HepG2 (cell line): ENCODE data around the gene NPPB.

Experiments
- CTCF ChIP-seq: sonication (generic); formaldehyde crosslinking; IDR thresholded peaks from 2 replicates; pipeline ENCODE4 v1.5.0; 2020; ENCODE audit warnings: mild to moderate bottlenecking, missing genetic modification reagents, moderate library complexity
- DR1 ChIP-seq: sonication (generic); formaldehyde crosslinking; IDR thresholded peaks from 2 replicates; pipeline ENCODE4 v1.8.0; 2021; ENCODE audit warnings: mild to moderate bottlenecking, missing genetic modification reagents, inconsistent platforms
- EP300 ChIP-seq, 3 experiments: sonication (generic) in 1 of 3; formaldehyde crosslinking in 1 of 3; IDR thresholded peaks; 2 replicates each; pipeline versions ENCODE4 v1.5.1 to v1.6.1; 2011 to 2020; ENCODE audit warnings: low read depth in 2 of 3, low read length in 2 of 3, borderline replicate concordance in 1 of 3, improper control_type of control experiment in 1 of 3, mild to moderate bottlenecking in 1 of 3, missing genetic modification reagents in 1 of 3, moderate library complexity in 1 of 3
- FOXK1 ChIP-seq: sonication (generic); formaldehyde crosslinking; IDR thresholded peaks from 2 replicates; pipeline ENCODE4 v1.4.0; 2020; ENCODE audit warnings: low read depth, missing genetic modification reagents, borderline replicate concordance
- FOXK2 ChIP-seq: fragments of 450-650 bp; IDR thresholded peaks from 2 replicates; pipeline ENCODE4 v1.6.1; 2016
- GLI4 ChIP-seq: sonication (generic); formaldehyde crosslinking; IDR thresholded peaks from 2 replicates; pipeline ENCODE4 v1.5.1; 2020; ENCODE audit warnings: missing genetic modification reagents, mild to moderate bottlenecking, moderate library complexity, borderline replicate concordance
- MYC ChIP-seq: sonication (generic); formaldehyde crosslinking; IDR thresholded peaks from 2 replicates; pipeline ENCODE4 v1.9.0; 2021; ENCODE audit warnings: missing genetic modification reagents, borderline replicate concordance
- RARA ChIP-seq: IDR thresholded peaks from 2 replicates; pipeline ENCODE4 v1.6.1; 2016; ENCODE audit warnings: missing genetic modification reagents, missing compliant biosample characterization
- ZNF207 ChIP-seq: fragments of 450-650 bp; IDR thresholded peaks from 2 replicates; pipeline ENCODE4 v1.6.1; 2016; ENCODE audit warnings: antibody characterized with exemption, borderline replicate concordance
- ZNF687 ChIP-seq: sonication (generic); formaldehyde crosslinking; IDR thresholded peaks from 2 replicates; pipeline ENCODE4 v1.5.1; 2020; ENCODE audit warnings: mild to moderate bottlenecking, missing genetic modification reagents, moderate library complexity
- TF ChIP-seq, protein P1 (sequence below): sonication (generic); formaldehyde crosslinking; conservative IDR thresholded peaks from 2 replicates; pipeline ENCODE4 v1.4.0; 2020; ENCODE audit warnings: missing genetic modification reagents
- TF ChIP-seq, protein P2 (sequence below): fragments of 450-650 bp; IDR thresholded peaks from 2 replicates; pipeline ENCODE4 v1.6.1; 2017; ENCODE audit warnings: mild to moderate bottlenecking

DNA sequence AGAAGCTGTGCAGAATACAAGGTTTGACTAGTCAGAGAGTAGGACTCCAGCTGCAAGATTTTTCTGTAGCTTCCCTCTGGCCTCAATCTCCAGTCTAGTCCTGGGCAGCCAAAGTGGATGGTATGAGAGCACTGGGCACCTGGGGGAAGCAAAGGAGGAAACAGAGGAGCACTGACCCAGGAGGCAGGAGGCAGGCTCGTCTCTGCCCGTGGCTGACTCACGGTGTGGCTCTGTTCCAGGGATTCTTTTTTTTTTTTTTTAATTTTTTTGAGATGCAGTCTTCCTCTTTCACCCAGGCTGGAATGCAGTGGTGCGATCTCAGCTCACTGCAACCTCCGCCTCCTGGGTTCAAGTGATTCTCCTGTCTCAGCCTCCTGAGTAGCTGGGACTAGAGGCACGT is 4.1 kb upstream of the NPPB start:
- no peak for TF ChIP-seq EP300 (IDR thresholded peaks at IDR 0.05; ENCODE audit: low read depth in 2 of 2, low read length in 2 of 2)
- no peak for TF ChIP-seq EP300 (CRISPR knock-in tag; IDR thresholded peaks at IDR 0.05; ENCODE audit: borderline replicate concordance)
- no peak for TF ChIP-seq DR1 (CRISPR knock-in tag)
- no peak for TF ChIP-seq MYC (CRISPR knock-in tag)
- TF ChIP-seq ZNF207: no peak
- TF ChIP-seq, protein P1, sequence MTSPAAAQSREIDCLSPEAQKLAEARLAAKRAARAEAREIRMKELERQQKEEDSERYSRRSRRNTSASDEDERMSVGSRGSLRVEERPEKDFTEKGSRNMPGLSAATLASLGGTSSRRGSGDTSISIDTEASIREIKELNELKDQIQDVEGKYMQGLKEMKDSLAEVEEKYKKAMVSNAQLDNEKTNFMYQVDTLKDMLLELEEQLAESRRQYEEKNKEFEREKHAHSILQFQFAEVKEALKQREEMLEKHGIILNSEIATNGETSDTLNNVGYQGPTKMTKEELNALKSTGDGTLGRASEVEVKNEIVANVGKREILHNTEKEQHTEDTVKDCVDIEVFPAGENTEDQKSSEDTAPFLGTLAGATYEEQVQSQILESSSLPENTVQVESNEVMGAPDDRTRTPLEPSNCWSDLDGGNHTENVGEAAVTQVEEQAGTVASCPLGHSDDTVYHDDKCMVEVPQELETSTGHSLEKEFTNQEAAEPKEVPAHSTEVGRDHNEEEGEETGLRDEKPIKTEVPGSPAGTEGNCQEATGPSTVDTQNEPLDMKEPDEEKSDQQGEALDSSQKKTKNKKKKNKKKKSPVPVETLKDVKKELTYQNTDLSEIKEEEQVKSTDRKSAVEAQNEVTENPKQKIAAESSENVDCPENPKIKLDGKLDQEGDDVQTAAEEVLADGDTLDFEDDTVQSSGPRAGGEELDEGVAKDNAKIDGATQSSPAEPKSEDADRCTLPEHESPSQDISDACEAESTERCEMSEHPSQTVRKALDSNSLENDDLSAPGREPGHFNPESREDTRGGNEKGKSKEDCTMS (CRISPR knock-in tag): no peak
- no peak for TF ChIP-seq GLI4 (CRISPR knock-in tag)
- TF ChIP-seq CTCF (CRISPR knock-in tag): no peak
- no peak for TF ChIP-seq FOXK2
- TF ChIP-seq, protein P2, sequence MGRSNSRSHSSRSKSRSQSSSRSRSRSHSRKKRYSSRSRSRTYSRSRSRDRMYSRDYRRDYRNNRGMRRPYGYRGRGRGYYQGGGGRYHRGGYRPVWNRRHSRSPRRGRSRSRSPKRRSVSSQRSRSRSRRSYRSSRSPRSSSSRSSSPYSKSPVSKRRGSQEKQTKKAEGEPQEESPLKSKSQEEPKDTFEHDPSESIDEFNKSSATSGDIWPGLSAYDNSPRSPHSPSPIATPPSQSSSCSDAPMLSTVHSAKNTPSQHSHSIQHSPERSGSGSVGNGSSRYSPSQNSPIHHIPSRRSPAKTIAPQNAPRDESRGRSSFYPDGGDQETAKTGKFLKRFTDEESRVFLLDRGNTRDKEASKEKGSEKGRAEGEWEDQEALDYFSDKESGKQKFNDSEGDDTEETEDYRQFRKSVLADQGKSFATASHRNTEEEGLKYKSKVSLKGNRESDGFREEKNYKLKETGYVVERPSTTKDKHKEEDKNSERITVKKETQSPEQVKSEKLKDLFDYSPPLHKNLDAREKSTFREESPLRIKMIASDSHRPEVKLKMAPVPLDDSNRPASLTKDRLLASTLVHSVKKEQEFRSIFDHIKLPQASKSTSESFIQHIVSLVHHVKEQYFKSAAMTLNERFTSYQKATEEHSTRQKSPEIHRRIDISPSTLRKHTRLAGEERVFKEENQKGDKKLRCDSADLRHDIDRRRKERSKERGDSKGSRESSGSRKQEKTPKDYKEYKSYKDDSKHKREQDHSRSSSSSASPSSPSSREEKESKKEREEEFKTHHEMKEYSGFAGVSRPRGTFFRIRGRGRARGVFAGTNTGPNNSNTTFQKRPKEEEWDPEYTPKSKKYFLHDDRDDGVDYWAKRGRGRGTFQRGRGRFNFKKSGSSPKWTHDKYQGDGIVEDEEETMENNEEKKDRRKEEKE: no peak
- TF ChIP-seq RARA: no peak
- TF ChIP-seq FOXK1 (CRISPR knock-in tag): no peak
- no peak for TF ChIP-seq ZNF687 (CRISPR knock-in tag)
